GM18499 (cell line): Measurements from ENCODE around the gene CATSPERD.

ENCODE experiments used
- ATAC-seq: cut with Tn5 transposase; IDR thresholded peaks from one replicate; pipeline ENCODE4 v1.9.1; 2021; ENCODE audit warnings: moderate number of reproducible peaks; ENCODE audit not compliant: insufficient read depth, unreplicated experiment

CATSPERD gene

DNA sequence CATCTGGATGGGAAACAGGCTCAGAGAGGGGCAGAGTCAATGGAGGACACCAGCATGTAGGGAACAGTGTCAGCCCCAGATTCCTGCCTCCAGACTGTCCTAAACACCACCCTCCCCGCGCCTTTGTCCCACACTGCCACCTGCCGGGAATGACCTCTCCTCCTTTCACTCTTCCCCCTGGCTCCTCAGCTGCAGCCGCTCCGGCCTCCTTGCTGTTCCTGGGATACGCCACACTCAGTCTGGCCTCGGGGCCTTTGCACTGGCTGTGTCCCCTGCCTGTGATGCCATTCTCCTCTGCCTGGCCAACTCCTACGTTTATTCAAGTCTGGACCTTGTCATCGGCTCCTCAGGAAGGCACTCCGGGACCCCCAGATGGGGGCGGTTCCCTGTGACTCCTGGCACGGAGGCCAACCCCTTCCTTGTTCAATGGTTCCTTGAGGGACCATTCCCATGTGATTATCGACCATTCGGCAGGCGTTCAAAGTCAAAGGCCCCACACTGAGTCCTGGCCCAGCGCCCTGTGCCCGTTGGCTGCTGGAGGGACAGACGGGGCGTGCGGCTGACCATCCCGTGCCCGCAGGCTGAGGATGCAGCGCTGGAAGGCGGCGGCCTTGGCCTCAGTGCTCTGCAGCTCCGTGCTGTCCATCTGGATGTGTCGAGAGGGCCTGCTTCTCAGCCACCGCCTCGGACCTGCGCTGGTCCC, 103.3 kb downstream of the CATSPERD start:
- ATAC-seq = no peak

DNA sequence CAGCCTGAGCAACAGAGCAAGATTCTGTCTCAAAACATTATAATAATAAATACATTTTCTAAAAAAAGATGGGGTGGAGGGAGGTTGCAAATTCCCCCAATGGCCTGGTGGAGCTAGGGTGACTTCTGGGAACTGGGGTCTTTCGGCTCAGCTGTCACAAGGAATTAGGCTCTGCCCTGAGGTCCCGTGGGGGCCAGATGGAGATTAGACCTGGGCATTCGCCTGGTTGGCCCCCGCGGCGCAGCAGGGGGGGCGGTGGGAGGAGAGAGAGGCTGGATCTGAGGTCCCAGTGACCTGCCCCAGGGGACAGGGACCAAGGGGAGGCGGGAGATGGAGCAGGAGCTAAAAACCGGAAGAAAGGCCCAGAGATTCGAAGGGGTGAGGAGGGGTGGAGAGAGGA, 104.3 kb downstream of the CATSPERD start:
- no peak for ATAC-seq

DNA sequence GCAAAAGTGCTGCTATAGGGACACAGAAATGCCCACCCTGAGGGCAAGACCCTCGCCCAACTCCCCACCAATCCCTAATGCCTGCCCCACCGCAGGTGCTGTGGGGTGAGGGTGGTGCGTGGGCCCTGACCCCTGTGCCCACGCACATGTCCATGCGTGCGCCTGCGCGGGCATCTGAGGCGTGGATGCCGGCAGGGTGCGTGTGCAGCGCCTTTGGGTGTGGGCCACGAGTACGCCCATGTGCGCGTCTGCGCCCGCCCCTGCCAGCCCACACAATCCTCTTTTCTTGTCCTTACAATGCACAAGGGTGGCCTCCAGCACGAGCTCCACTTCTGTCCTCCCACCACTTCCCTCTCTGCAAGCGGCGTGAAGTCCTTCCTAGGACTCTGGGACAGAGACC, 104.7 kb downstream of the CATSPERD start:
- ATAC-seq = no peak

DNA sequence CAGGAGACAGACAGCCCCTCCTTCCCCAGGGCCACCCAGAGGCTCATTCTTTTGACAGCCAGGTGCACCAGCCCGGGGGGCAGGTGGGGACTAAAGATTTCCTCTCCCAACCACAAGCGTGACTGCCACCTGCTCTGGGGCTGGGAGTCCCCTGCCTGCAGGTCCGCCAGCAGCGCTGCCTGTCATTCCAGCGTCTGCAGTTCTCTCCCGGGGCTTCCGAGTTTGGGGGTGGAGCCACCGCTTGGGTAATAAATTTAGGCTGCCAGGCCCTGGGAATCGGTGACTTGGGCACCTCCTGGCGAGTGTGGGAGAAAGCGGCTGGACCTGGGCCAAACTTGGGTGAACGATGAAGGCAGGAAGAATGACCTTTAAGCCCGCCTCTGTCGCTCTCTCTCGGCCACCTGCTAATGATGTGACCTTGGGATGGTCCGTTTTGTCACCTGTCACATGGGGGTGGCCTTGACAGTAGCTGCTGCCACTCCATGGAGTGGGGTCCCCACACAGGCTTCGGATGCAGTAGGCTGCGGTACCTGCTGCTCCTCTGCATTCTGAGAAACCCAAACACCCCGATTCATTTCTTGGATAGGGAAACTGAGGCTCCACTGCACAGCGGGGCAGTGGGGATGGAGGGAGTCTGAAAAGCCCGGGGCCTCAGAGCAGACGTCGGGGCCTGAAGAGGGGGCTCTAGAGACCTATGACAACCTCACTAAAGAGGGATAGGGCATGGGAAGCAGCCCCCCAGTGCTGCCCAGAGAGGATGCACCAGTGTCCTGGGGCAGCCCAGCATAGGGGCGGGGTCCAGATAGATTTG, 106.3 kb downstream of the CATSPERD start:
- no peak for ATAC-seq

DNA sequence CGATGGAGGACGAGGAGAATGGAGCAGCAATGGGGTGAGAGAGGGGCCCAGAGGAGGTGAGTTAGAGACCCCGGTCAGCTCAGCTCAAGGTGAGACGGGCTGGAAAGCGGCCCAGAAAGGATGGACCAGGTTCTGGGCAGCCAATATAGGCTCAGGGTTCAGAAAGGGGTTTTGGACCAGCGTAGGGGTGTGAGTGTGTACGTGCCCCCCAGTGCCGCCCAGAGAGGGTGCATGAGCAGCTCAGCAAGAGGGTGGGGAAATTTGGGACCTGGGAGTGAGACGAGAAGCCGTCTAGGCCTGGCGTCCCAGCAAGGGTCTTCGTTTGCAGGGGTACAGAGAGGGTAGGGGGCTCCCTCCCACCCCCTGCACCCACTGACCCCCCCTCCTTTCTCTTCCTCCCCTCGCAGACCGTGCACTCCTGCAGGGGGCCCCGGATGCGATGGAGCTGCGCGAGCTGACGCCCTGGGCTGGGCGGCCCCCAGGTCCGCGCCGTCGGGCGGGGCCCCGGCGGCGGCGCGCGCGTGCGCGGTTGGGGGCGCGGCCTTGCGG, 107.0 kb downstream of the CATSPERD start:
- ATAC-seq = no peak

DNA sequence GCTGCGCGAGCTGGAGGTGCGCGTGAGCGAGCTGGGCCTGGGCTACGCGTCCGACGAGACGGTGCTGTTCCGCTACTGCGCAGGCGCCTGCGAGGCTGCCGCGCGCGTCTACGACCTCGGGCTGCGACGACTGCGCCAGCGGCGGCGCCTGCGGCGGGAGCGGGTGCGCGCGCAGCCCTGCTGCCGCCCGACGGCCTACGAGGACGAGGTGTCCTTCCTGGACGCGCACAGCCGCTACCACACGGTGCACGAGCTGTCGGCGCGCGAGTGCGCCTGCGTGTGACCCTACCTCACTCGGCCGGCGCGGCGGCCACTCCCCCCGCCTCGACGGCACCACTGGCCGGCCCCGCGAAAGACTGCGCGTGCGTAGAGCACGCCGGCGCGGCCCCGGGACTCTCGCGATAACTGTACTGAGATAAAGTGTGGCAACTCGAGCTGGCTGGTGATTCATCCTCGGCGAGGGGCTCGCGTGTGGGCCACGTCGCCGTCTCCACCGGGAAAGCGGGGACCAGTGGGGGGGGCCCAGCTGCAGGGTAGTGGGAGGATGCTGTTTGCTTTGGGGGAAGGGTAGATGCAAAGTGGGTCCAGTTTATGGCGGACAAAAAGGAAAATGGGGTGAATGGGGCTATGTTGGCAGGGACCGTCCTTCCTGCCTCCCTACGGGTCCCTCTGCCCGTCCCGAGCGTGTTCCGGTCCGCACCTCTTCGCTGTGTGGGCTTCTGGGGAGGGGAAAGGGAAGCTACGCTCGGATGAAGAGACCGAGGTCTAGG, 107.6 kb downstream of the CATSPERD start:
- ATAC-seq = peak; percentile 42
